Kasumi-1 (cell line): ENCODE results near the gene MEAK7.

Experiments
- DNase-seq, 2 experiments: peaks; one replicate each; lab custom pipeline; 2025; lab: John Stamatoyannopoulos, UW

Gene MEAK7

GRCh38 chr16:84511831-84512230 is 7.4 kb upstream of the MEAK7 start:
- DNase-seq: no peak

DNA sequence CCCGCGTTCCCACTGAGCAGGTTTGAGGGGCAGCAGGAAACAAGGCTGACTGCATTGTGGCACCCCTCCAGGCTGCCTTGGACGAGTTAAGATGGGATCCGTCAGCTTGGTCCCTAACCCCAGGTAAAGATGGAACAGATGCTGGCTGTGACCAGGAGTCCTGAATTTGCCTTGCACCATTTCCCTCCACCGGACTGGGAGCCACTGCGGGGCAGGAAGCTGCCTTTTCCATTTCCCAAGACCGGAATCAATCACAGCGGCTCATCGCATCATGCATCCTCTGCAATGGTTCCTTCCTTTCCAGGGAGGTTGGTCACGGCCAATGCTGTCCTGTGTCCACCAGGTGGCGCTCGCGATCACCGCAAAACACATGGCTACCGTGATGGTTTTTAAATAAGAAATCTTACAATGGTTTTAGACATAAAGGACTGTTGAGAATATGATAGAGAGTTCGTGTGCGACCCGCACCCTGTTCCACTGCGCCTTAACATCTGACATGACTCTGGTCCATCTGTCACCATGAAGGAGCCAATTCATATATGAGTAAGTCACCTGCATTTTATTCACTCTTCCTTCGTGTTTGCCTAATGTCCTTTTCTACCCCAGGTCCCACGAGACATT is 6.8 kb upstream of the MEAK7 start:
- DNase-seq: peak; percentile 73 to 75

- no peak for DNase-seq
Observed at GRCh38 chr16:84509032-84509950, 4.8 kb upstream of the MEAK7 start.

DNA sequence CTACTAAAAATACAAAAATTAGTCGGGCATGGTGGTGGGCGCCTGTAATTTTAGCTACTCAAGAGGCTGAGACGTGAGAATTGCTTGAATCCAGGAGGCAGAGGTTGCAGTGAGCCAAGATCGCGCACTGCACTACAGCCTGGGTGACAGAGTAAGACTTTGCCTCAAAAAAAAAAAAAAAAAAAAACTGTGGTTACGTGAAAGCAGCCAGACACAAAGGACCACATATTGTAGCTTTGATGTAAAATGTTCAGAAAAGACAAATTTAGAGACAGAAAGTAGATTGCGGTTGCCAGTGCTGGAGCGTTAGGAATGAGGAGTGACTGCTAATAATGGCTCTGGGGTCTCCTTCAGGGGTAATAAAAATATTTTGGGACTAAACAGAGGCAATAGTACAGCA is 4.0 kb upstream of the MEAK7 start:
- no peak for DNase-seq

DNA sequence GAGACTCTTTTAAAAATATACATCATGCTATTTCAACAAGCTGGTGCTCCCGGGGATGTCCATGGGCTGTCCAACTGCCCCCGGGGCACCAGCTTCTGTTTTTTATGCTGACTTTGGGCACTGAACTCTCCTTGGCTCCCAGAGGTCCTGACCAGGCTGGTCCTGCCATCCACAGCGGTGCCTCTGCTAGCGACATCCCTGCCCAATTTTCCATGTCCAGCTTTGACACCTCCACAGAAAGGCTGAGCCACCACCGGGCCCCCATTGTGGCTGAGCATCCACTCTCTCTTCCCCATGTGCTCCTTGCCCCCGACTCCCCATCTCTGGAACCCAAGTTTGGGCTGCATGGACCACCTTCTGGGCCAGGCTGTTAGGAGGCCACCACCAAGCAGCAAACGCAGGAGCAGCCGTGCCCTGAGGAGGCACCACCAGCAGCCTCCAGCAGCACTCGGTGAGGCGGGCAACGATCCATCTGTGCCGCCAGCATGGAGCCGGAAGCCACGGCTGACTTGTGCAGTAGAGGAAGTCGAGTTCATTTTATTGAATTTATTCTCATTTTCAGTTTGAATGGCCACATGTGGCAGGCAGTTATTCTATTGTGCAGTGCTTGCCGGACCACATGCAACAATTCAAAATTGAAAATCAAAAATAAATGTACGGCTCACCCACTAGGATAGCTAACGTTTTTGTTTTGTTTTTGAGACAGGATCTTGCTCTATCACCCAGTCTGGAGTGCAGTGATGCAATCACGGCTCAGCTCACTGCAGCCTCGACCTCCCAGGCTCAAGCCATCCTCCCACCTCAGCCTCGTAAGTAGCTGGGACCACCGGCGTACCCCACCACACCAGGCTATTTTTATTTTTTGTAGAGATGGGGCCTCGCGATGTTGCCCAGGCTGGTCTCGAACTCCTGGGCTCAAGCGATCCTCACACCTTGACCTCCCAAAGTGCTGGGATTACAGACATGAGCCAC is 2.8 kb upstream of the MEAK7 start:
- peak; percentile 59 to 67 for DNase-seq

DNA sequence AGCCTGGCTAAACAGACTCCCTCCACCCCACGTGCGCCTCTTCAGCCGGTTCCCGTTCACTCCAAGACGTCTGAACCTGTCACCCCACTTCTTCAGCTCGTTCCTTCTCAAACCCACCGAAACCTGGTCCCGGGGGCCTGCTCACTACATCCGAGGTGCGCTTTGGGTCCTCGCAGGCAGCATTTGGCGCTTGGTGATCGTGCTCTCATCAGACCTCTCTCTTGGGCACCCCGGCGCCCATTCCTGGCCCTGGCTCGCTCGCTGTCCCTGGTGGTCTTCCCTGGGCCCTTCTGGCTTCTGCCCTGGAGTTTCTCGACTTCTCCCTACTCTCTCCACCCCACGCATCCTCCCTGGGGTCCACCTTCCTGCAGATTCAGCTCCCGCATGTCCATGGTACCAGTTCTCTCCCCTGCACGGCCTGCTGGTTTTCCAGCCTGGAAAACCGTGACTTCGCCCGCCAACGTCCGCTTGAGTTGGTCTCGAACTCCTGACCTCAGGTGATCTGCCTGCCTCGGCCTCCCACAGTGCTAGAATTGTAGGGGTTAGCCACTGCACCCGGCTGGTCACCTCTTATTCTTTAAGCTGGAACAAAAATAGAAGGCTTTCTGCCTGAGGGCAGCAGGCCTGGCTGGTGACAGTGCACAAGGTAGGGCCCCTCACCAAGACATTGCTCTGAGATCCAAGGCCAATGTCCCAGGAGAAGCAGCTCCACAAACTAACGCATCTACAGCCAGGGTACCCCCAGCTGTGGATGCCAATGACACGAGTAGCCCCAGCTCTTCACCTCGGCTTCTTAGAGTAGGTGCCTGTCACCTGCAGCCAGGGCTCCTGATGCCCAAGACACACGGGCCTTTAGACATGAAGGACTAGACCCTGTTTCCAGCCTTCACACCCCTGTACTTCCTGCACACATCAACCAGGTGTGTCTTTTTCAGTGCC is 1.1 kb upstream of the MEAK7 start:
- DNase-seq: no peak

- no peak for DNase-seq
Observed at GRCh38 chr16:84503751-84504395, 586 bp downstream of the MEAK7 start.

DNA sequence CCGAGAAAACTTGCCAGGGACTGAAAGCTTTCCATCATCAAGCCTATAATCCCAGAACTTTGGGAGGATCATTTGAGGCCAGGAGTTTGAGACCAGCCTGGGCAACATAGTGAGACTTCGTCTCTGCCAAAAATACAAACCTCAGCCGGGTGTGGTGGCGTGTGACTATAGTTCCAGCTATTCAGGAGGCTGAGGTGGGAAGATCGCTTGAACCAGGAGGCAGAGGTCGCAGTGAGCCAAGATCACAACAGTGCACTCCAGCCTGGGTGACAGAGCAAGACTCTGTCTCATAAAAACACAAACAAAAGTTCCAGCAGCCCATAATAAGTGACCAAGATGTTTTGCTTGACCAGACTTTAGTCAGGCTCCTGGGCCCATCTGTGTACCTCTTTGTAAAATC is 1.9 kb downstream of the MEAK7 start:
- no peak for DNase-seq

DNA sequence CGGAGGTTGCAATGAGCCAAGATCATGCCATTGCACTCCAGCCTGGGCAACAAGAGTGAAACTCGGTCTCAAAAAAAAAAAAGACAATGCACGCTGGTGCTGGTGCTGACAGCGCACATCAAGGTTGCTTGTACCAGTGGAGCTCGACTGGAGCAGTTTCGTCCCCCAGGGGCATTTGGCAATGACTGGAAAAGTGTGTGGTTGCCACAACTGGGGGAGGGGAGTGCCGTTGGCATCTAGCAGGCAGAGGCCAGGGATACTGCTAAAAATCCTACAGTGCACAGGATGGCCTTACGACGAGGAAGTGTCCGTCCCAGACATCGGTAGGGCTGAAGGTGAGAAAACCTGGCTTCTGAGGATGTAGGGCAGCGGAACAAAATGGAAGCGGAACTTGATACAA is 2.4 kb downstream of the MEAK7 start:
- DNase-seq: no peak

DNA sequence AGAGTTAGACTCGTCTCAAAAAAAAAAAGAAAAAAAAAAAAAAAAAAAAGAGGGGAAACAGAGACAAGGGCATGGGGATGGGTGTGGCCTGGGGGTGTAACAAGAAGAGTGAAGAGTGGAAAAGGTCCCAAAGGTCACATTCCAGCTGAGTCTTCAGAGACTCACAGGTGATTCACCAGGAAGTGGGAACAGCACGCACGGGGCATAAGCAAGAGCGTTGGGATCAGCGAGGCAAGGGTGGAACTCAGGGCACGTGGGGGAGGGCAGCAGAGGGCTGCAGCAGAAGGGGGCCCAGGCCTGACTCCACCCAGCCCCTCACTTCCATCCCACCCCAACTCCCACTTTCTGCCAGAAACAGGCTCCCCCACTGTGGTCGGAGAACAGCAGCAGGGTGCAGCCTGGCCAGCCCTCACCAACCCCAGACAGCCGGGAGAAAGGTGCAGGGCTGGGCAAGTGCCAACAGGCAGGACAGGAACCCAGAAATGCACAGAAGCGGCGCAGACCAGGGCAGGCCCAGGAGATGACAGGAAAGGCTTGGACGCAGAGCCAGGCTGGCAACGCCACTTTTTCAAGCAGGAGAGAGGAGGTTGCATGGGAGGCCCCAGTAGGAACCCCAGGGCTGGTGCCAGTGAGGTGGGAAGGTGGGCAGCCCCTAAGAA is 3.3 kb downstream of the MEAK7 start:
- no peak for DNase-seq

DNA sequence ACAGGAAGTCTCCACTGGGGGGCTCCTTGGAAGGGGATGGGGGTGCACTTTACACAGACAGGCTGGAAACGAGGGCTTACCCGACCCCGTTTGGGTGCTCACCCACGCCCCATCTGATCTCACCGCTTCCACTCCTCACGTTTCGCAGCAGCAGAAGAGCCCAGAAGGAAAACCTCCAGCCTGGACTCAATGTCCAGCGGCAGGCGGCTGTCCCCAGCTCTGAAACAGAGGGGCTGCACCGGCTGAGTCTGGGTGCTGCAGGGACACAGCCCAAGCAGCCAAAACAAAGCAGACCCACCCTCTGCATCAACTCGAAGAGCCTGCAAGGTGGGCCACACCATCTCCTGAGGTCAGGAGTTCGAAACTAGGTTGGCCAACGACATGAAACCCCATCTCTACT is 3.9 kb downstream of the MEAK7 start:
- DNase-seq: no peak

GRCh38 chr16:84499638-84500037 is 4.8 kb downstream of the MEAK7 start:
- DNase-seq: no peak

DNA sequence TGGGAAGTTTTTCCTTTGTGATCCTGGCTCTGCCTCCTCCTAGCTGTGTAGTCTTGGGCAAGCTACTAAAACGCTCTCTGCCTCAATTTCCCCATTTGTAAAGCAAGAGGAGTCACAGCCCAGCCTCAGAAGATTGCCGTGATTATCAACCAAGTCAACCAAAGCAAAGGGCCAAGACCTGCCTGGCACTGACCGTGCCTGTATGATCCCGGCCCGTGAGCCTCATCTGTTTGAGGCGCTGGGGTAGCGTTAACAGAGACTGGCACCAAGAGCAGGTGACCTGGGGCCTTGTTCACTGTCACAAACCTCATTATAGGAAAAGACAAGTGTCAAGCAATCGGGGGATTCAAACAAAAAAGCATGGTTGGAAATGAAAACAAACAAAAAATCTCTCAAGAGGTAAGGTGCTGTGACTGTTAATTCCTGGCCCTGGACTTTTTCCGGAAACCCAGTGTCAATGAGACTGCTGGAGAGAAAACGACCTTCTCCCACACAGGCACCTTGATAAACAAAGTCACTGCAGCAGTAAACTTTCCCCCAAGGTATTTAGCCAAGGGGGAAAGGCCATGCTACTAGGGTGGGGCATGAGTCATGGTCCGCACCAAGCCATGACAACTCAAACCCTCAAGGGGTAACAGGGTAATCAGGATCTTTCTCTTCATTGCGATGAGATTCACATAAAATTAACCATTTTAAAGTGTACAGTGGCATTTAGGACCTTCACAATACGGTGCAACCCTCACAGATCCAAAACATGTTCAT is 5.4 kb downstream of the MEAK7 start:
- no peak for DNase-seq

- DNase-seq: no peak
Observed at GRCh38 chr16:84498223-84498610, 6.2 kb downstream of the MEAK7 start.

GRCh38 chr16:84497418-84498222 is 6.8 kb downstream of the MEAK7 start:
- DNase-seq: no peak

DNA sequence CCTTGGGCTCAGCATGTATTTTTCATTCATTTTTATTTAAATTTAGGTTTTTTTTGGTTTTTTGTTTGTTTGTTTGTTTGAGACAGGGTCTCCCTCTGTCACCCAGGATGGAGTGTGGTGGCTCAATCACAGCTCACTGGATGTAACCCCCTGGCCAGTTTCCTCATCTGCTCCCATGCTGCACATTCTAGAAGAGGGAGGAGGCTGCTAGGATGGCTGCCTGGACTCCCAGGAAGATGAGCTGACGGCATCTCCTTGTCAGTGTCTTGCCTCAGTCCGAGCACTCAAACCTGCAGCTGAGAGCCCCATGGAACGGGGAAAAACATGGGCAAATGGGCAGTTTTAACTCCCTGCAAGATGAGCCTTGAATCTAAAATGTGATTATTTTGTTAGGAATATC is 7.5 kb downstream of the MEAK7 start:
- no peak for DNase-seq

GRCh38 chr16:84495506-84495905 is 9.0 kb downstream of the MEAK7 start:
- DNase-seq: no peak

GRCh38 chr16:84489131-84489530 is 15.3 kb downstream of the MEAK7 start:
- no peak for DNase-seq

- DNase-seq: no peak
Observed at GRCh38 chr16:84487358-84487757, 17.1 kb downstream of the MEAK7 start.
